ENCODE measurements around the gene OPRM1.
A peak's percentile ranks its signal among the peaks of the same experiment; 100 is the strongest.

Gene OPRM1

DNA sequence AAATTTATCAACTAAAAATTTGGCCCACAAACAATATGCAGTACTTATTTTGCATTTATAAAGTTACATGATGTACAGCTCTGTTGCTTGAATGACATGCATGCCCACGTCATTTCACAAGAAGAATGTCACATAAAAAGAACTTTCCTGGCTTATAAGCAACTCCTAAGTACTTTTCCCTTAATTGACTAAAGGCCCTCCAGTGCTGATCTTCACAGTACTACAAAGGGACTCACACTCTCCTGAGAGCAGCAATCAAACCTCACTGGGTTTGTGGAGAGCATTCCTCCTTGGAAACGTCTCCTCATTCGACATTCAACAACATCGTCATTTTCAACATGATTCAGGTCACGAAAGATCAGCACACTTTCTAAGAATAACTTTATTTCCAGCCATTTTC is 206.5 kb downstream of the OPRM1 start:
- Histone ChIP-seq H3K27me3 (no peaks in the 10 kb centered on the region), H3K27ac (peak overlapping the region; percentile 84), H3K4me3 (ENCODE audit: low read depth in 1 of 2, low read length in 1 of 2) (no peak overlapping the region), H3K36me3 (peaks cover 37% of the 10 kb centered on the region), H3K9me3 (no peaks in the 10 kb centered on the region), H3K4me1 (ENCODE audit: control insufficient read depth in 1 of 2, insufficient read depth in 1 of 2, low read depth in 1 of 2, low read length in 1 of 2) (peaks cover 72% of the 10 kb centered on the region in 2 experiments)
- TF ChIP-seq, protein P1, sequence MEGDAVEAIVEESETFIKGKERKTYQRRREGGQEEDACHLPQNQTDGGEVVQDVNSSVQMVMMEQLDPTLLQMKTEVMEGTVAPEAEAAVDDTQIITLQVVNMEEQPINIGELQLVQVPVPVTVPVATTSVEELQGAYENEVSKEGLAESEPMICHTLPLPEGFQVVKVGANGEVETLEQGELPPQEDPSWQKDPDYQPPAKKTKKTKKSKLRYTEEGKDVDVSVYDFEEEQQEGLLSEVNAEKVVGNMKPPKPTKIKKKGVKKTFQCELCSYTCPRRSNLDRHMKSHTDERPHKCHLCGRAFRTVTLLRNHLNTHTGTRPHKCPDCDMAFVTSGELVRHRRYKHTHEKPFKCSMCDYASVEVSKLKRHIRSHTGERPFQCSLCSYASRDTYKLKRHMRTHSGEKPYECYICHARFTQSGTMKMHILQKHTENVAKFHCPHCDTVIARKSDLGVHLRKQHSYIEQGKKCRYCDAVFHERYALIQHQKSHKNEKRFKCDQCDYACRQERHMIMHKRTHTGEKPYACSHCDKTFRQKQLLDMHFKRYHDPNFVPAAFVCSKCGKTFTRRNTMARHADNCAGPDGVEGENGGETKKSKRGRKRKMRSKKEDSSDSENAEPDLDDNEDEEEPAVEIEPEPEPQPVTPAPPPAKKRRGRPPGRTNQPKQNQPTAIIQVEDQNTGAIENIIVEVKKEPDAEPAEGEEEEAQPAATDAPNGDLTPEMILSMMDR (IDR thresholded peaks at IDR 0.05): no peak

DNA sequence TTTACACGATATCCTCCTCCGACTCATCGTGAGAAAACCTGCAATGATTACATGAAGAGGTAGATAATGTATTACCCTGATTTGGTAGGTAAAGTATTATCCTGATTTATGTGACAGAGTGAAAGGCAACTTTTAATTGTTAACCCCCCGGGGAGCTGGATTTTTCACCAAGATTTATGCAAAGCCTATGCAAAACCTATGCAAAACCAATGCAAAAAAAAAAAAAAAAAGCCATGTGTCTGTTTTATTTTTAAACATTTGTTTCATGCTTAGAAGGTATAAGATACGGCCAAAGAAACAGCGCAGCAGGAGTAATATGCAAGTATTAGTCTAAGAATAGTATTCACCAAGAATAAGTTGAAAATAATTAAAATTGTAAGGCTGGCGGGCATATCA is 207.7 kb downstream of the OPRM1 start:
- peaks cover 83 to 84% of the 10 kb centered on the region in 2 experiments for H3K4me1 ChIP-seq (ENCODE audit: control insufficient read depth in 1 of 2, insufficient read depth in 1 of 2, low read depth in 1 of 2, low read length in 1 of 2)
- peak overlapping the region; percentile 58 to 63 for H3K4me3 ChIP-seq (ENCODE audit: low read depth in 1 of 2, low read length in 1 of 2)
- H3K9me3 ChIP-seq: no peaks in the 10 kb centered on the region
- H3K27me3 ChIP-seq: no peaks in the 10 kb centered on the region
- H3K36me3 ChIP-seq: peaks cover 36% of the 10 kb centered on the region
- peak overlapping the region; percentile 84 for H3K27ac ChIP-seq
- TF ChIP-seq, protein P1 (IDR thresholded peaks at IDR 0.05): no peak

DNA sequence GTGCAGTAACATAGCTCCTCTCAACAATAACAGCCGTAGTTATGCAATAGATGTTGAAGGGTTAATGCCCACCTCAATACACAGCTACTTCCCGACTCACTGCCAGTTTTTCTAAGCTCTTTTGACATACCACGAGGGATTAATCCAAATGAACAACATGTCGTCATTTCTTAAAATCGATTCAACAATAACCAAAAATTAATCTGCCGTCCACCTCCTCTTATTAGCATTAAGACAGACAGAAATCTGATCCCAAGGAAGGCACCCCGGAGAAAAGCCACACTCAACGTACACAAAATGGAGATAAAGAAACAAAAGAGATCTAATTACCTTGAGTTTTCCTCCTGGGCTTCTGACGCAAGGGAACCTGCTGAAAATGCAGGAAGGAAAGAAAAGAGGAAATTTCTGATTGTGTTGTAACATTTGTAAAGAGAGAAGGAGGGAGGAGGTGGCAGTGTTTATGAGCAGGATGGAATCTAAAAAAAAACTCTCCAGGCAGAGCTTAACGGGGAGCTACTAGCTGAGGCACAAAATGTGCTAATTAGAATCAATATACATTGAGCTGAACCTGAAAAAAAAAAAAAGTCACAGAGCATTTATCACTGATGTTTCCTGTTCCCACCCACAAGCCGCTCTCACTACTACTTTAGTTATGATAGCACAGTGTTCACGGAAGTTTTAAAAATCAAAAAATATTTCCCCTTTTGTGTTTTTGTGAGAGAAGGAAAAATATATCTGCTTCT is 208.2 kb downstream of the OPRM1 start:
- peaks cover 89% of the 10 kb centered on the region in 2 experiments for H3K4me1 ChIP-seq (ENCODE audit: control insufficient read depth in 1 of 2, insufficient read depth in 1 of 2, low read depth in 1 of 2, low read length in 1 of 2)
- no peaks in the 10 kb centered on the region for H3K27me3 ChIP-seq

DNA sequence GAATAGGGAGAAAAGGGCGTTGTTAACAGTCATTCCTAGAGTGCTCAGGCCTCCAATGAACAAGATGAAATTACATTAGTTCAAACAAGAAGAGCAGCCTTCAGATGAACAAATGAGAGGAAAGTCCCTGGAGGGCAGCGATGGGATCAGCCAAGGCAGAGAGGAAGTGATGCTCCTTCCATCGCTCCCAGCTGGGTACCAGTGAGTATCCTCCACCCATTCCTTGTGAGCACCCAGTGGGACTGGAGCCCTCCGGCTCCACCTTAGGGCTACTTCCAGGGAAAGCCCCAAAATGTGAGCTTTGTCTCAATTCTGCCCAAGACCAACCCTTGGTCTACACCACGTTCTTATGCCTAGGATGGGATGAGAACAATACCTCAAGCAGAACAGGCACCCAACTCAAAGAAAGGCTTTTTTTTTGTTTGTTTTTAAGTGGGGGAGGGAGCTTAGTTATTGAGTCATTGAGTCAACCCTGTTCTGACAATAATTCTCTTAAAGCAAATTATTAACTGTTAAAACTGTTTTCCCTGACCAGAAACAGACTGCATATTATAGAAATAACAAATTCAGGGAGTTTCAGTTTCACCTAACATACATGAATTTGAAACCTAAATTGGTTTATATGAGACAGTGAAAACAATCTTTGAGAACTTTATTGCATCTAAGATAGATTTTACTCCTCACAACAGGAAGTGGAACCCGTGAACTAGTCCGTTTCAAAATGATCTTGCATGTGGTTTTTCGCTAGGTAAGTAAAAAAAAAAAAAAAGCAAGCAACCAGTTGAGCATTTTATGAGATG is 210.7 kb downstream of the OPRM1 start:
- H3K36me3 ChIP-seq: peaks cover 14% of the 10 kb centered on the region
- H3K9me3 ChIP-seq: no peaks in the 10 kb centered on the region
- H3K4me1 ChIP-seq (ENCODE audit: control insufficient read depth in 1 of 2, insufficient read depth in 1 of 2, low read depth in 1 of 2, low read length in 1 of 2): peaks cover 88% of the 10 kb centered on the region in 2 experiments
- H3K4me3 ChIP-seq (ENCODE audit: low read depth in 1 of 2, low read length in 1 of 2): peak overlapping the region in 1 of 2 experiments; percentile 8
- peak overlapping the region; percentile 84 for H3K27ac ChIP-seq
- H3K27me3 ChIP-seq: no peaks in the 10 kb centered on the region
- TF ChIP-seq, protein P1 (IDR thresholded peaks at IDR 0.05): no peak

More for the DNA sequence above, 208.2 kb downstream of the OPRM1 start:
- TF ChIP-seq, protein P1 (IDR thresholded peaks at IDR 0.05): no peak
- peaks cover 31% of the 10 kb centered on the region for H3K36me3 ChIP-seq
- H3K9me3 ChIP-seq: no peaks in the 10 kb centered on the region
- H3K27ac ChIP-seq: peak overlapping the region; percentile 84
- H3K4me3 ChIP-seq (ENCODE audit: low read depth in 1 of 2, low read length in 1 of 2): peak overlapping the region; percentile 58 to 63

DNA sequence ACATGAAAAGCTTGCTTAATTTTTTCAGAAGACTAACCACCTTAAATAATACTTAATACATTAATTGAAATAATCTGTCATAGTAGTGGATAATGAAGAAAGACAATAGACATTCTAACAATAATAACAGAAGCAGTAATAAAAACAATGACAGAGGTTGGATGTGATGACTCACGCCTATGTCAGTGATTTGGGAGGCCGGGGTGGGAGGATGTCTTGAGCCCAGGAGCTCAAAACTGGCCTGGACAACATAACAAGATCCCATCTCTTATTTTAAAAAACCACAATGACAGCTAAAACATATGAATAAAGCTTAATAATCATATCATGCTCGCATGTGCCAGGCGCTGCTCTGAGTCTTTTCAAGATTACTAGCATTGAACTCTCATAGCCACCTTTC is 212.1 kb downstream of the OPRM1 start:
- Histone ChIP-seq H3K4me1 (ENCODE audit: control insufficient read depth in 1 of 2, insufficient read depth in 1 of 2, low read depth in 1 of 2, low read length in 1 of 2) (peaks cover 79 to 82% of the 10 kb centered on the region in 2 experiments), H3K27me3 (no peaks in the 10 kb centered on the region), H3K36me3 (peaks cover 4% of the 10 kb centered on the region), H3K27ac (peak overlapping the region; percentile 84), H3K9me3 (no peaks in the 10 kb centered on the region), H3K4me3 (ENCODE audit: low read depth in 1 of 2, low read length in 1 of 2) (no peak overlapping the region)
- TF ChIP-seq, protein P1 (IDR thresholded peaks at IDR 0.05): no peak
